ENCODE data around the gene SLC2A4RG.

DNA sequence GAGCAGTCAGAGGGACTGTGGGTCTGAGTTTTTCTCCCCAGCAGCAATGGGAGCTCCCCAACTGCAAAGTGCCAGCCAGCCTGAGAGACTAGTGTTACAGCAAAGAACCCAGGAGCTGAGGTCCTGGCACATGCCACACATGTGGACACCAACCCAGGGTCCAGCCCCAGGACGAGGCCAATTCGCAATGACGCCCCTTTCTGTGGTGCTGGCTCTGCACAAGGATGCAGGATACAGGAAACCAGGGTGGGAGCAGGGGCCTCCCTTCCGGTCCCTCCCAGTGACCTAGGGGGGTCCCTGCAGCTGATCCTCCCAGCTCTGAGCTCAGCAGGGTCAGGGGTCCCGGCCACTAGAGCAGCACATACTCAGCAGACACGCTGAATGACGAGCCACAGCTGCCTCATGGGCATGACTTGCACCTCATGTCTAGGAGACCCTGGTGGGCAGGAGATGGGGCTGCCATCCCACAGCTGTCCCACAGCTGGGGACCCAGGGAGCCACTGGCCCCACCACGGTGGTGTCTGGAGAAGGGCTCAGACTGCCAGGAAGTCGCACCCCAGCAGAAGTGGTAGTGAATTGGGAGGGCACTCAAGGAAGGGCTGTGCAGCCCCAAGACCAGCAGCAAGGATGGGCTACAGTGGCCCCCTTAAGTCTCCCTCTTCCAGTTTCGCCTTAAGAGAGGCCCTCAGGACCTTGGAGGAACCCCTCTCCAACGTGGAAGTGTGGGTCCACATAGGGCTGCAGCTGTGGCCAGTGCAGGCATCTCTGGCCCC, 35.4 kb upstream of the SLC2A4RG start:
- TF ChIP-seq POLR2A (IDR thresholded peaks at IDR 0.05; ENCODE audit: insufficient read depth in 1 of 2, low read depth in 2 of 2, low read length in 2 of 2) (no peak; a peak in 1 of 4 replicates), ZNF329 (CRISPR knock-in tag; IDR thresholded peaks at IDR 0.05; ENCODE audit: low read depth) (no peak), MAFF (IDR thresholded peaks at IDR 0.05; ENCODE audit: low read depth, low read length) (no peak), JUND (CRISPR knock-in tag; IDR thresholded peaks at IDR 0.05) (no peak), ELF1 (CRISPR knock-in tag; IDR thresholded peaks at IDR 0.05) (no peak), HDAC6 (IDR thresholded peaks at IDR 0.05; ENCODE audit: low read depth, low read length) (no peak), FOXA3 (CRISPR knock-in tag; IDR thresholded peaks at IDR 0.05) (no peak), ZNF839 (CRISPR knock-in tag; IDR thresholded peaks at IDR 0.05; ENCODE audit: borderline replicate concordance) (no peak)
- TF ChIP-seq, protein P1, sequence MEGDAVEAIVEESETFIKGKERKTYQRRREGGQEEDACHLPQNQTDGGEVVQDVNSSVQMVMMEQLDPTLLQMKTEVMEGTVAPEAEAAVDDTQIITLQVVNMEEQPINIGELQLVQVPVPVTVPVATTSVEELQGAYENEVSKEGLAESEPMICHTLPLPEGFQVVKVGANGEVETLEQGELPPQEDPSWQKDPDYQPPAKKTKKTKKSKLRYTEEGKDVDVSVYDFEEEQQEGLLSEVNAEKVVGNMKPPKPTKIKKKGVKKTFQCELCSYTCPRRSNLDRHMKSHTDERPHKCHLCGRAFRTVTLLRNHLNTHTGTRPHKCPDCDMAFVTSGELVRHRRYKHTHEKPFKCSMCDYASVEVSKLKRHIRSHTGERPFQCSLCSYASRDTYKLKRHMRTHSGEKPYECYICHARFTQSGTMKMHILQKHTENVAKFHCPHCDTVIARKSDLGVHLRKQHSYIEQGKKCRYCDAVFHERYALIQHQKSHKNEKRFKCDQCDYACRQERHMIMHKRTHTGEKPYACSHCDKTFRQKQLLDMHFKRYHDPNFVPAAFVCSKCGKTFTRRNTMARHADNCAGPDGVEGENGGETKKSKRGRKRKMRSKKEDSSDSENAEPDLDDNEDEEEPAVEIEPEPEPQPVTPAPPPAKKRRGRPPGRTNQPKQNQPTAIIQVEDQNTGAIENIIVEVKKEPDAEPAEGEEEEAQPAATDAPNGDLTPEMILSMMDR (CRISPR knock-in tag; IDR thresholded peaks at IDR 0.05) = no peak
- TF ChIP-seq, protein P2, sequence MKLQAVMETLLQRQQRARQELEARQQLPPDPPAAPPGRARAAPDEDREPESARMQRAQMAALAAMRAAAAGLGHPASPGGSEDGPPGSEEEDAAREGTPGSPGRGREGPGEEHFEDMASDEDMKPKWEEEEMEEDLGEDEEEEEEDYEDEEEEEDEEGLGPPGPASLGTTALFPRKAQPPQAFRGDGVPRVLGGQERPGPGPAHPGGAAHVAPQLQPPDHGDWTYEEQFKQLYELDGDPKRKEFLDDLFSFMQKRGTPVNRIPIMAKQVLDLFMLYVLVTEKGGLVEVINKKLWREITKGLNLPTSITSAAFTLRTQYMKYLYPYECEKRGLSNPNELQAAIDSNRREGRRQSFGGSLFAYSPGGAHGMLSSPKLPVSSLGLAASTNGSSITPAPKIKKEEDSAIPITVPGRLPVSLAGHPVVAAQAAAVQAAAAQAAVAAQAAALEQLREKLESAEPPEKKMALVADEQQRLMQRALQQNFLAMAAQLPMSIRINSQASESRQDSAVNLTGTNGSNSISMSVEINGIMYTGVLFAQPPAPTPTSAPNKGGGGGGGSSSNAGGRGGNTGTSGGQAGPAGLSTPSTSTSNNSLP (IDR thresholded peaks at IDR 0.05; ENCODE audit: low read depth, low read length) = no peak
- TF ChIP-seq, protein P3, sequence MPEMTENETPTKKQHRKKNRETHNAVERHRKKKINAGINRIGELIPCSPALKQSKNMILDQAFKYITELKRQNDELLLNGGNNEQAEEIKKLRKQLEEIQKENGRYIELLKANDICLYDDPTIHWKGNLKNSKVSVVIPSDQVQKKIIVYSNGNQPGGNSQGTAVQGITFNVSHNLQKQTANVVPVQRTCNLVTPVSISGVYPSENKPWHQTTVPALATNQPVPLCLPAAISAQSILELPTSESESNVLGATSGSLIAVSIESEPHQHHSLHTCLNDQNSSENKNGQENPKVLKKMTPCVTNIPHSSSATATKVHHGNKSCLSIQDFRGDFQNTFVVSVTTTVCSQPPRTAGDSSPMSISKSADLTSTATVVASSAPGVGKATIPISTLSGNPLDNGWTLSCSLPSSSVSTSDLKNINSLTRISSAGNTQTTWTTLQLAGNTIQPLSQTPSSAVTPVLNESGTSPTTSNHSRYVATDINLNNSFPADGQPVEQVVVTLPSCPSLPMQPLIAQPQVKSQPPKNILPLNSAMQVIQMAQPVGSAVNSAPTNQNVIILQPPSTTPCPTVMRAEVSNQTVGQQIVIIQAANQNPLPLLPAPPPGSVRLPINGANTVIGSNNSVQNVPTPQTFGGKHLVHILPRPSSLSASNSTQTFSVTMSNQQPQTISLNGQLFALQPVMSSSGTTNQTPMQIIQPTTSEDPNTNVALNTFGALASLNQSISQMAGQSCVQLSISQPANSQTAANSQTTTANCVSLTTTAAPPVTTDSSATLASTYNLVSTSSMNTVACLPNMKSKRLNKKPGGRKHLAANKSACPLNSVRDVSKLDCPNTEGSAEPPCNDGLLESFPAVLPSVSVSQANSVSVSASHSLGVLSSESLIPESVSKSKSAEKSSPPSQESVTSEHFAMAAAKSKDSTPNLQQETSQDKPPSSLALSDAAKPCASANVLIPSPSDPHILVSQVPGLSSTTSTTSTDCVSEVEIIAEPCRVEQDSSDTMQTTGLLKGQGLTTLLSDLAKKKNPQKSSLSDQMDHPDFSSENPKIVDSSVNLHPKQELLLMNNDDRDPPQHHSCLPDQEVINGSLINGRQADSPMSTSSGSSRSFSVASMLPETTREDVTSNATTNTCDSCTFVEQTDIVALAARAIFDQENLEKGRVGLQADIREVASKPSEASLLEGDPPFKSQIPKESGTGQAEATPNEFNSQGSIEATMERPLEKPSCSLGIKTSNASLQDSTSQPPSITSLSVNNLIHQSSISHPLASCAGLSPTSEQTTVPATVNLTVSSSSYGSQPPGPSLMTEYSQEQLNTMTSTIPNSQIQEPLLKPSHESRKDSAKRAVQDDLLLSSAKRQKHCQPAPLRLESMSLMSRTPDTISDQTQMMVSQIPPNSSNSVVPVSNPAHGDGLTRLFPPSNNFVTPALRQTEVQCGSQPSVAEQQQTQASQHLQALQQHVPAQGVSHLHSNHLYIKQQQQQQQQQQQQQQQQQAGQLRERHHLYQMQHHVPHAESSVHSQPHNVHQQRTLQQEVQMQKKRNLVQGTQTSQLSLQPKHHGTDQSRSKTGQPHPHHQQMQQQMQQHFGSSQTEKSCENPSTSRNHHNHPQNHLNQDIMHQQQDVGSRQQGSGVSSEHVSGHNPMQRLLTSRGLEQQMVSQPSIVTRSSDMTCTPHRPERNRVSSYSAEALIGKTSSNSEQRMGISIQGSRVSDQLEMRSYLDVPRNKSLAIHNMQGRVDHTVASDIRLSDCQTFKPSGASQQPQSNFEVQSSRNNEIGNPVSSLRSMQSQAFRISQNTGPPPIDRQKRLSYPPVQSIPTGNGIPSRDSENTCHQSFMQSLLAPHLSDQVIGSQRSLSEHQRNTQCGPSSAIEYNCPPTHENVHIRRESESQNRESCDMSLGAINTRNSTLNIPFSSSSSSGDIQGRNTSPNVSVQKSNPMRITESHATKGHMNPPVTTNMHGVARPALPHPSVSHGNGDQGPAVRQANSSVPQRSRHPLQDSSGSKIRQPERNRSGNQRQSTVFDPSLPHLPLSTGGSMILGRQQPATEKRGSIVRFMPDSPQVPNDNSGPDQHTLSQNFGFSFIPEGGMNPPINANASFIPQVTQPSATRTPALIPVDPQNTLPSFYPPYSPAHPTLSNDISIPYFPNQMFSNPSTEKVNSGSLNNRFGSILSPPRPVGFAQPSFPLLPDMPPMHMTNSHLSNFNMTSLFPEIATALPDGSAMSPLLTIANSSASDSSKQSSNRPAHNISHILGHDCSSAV (CRISPR knock-in tag; IDR thresholded peaks at IDR 0.05; ENCODE audit: borderline replicate concordance) = no peak

Measured in HepG2 (cell line).